HG02981 (cell line): ENCODE results near the gene RFPL1.

Source experiments
- ATAC-seq: cut with Tn5 transposase; IDR thresholded peaks from one replicate; pipeline ENCODE4 v1.9.1; 2021; ENCODE audit warnings: mild to moderate bottlenecking, moderate library complexity; ENCODE audit not compliant: unreplicated experiment

Gene RFPL1

GRCh38 chr22:29435236-29436136, 2.9 kb upstream of the RFPL1 start:
- no peak for ATAC-seq

- no peak for ATAC-seq
Measured at GRCh38 chr22:29442976-29443375, 4.6 kb downstream of the RFPL1 start.

DNA sequence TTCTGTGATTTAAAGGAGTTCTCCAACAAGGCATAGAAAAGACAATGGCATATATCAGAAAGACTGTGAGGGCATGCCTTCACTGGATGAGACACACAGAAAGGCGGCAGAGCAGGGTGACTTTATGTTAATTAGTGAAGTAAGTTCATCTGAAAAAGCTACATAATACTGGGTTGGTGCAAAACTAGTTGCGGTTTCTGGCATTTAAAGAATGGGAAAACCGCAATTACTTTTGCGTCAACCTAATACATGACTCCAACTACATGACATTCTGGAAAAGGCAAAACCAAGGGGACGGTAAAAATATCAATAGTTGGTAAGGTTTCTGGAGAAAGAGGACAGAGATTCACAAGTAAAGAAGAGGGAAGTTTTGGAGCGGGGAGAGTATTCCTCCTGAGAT, 5.1 kb downstream of the RFPL1 start:
- ATAC-seq = no peak

- ATAC-seq = no peak
Measured at GRCh38 chr22:29443861-29444792, 5.7 kb downstream of the RFPL1 start.

GRCh38 chr22:29445508-29445907, 7.1 kb downstream of the RFPL1 start:
- no peak for ATAC-seq

GRCh38 chr22:29447906-29448305, 9.5 kb downstream of the RFPL1 start:
- no peak for ATAC-seq

DNA sequence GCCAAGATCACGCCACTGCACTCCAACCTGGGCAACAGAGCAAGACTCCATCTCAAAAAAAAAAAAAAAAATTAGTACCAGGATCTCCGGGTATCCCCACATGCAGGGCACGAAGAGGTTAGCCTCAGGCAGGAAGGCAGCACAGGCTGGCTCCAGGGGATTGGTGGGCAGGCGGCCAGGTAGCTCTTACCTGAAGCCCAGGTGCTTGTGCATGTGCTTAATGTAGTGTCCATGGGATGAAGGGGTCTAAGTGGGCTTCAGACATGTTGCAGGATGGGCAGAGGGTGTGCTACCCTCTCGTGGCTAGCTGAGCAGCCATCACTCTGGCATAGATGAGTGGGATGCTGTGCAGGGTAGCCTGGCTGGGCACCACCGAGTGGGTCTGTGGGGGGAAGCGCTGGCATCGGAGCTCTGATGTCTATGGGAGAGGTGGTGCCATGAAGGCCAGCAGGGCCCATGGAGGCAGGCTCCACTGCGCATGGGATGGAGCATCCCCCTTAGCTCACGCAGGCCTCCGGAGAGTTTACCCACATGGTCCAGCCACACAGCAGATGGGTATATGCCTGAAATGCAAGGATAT, 11.0 kb downstream of the RFPL1 start:
- ATAC-seq = no peak

- no peak for ATAC-seq
Measured at GRCh38 chr22:29450222-29450621, 11.8 kb downstream of the RFPL1 start.

DNA sequence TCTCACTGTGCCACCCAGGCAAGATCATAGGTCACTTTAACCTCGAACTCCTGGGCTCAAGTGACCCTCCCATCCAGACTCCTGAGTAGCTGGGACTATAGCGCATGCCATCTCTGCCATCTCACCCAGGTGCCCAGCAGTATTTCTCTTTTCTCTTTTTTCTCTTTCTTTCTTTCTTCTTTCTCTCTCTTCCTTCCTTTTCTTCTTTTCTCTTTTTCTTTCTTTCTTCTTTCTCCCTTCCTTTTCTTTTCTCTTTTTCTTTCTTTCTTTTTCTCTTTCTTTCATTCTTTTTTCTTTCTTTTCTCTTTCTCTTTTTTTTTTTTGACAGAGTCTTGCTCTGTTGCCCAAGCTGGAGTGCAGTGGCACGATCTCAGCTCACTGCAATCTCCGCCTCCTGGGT, 13.5 kb downstream of the RFPL1 start:
- ATAC-seq = no peak

- no peak for ATAC-seq
Measured at GRCh38 chr22:29454276-29454675, 15.9 kb downstream of the RFPL1 start.

DNA sequence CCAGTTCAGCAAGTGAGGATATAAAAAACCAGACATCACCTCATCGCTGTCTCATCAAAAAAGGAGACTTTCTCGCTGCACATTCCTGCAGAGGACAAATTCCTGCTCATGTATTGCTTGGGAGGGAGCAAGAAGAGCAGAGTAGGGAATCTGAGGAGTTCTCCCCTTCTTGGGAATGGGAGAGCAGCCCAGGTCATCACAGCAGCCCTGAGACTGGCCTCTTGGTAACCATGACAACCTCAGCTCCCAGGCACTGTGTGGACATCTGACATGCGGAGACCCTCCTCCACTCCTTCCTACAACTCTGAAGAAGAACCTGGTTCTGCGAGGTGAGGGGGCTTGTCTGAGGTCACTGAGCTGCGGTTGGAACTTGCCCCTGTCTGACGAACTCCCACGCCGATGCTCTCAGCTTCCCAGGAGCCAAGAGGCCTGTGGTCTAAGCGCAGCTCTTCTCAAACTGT, 17.9 kb downstream of the RFPL1 start:
- ATAC-seq = no peak

DNA sequence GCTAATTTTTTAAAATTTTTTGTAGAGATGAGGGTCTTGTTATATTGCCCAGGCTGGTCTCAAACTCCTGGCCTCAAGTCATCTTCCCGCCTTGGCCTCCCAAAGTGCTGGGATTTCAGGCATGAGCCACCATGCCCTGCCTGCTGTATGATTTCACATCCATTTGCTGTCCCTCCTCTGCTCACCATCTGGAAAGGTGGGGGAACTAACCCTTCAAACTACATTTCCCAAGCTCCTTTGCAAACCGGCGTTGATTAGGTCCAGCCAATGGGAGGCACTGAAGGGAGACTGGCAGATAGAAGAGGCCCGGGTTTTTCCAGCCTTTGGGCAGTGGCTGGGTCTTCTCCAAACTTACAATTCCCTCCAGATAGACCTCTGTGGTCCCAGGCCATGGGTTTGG, 19.3 kb downstream of the RFPL1 start:
- no peak for ATAC-seq

- ATAC-seq = no peak
Measured at GRCh38 chr22:29458551-29458950, 20.2 kb downstream of the RFPL1 start.

DNA sequence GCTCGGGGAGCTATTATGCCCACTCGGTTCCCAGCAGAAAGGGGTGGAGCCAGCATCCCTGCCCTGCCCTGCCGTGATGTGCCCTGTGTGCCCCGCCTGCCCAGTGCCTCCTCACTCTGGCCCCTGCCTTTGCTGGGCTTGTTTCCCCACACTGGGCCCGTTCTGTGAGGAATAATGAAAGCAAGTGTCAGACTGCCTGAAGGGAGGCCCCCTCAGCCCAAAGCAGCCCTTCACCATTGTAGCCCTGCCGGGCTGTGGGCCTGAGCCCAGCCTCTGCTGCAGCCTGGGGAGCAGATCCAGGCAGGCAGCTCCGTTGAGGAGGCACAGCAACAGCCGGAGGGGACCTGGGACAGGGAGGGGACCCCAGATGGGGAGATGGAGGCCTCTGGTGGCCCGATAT, 21.4 kb downstream of the RFPL1 start:
- ATAC-seq = no peak

DNA sequence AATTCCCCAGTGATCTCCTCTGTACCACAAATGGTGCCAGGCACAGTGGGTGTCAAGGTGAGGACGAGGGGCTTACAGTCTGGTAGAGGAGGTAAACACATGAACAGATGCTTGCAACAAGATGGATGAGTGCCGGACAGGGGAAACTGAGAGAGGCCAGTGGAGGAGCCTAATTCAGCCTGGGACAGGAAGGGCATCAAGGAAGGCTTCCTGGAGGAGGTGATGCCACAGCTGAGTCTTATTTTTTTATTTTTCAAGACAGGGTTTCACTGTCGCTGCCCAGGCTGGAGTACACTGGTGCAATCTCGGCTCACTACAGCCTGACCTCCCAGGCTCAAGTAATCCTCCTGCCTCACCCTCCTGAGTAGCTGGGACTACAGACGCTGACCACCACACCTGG, 22.9 kb downstream of the RFPL1 start:
- no peak for ATAC-seq

GRCh38 chr22:29463629-29464028, 25.2 kb downstream of the RFPL1 start:
- no peak for ATAC-seq

DNA sequence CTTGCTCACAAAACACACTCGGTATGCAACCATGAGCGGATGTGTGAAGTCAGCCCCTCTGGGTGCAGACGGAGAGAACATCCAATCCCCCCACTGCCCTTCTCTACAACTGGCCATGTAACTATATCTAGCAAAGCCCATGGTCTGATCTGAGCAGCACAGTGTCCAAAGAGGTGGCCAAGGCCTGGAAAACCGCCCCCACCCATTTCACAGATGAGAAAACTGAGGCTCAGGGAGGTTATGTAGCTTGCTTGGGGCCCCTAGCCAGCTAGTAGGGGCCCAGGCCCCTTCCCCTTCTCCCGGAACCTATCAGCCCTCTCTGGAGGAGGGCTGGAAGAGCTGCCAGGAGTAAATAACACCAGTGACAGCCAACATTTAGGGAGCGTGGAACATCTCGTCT, 26.2 kb downstream of the RFPL1 start:
- no peak for ATAC-seq

GRCh38 chr22:29469755-29470154, 31.4 kb downstream of the RFPL1 start:
- ATAC-seq = no peak

- no peak for ATAC-seq
Measured at GRCh38 chr22:29470159-29470855, 31.9 kb downstream of the RFPL1 start.

GRCh38 chr22:29473001-29473400, 34.6 kb downstream of the RFPL1 start:
- ATAC-seq = no peak

DNA sequence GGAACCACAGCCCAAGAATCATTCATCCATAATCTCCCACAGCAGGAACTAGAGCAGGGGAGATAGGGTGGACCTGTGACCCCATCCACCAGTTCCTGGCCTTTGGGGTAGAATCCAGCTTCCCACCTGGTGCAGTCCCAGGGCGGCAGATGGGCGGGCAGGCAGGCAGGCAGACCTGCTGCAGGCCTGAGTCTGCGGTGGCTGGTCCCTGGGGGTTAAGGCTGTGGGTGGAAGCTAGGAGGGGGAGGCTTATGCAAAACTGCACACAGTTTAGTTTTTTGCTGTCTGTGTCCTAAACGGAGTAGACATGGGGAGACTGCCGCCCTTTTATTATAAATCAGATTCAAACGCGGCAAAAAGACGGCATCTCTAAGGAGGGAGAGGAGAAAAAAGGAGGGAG, 37.2 kb downstream of the RFPL1 start:
- no peak for ATAC-seq
